ENCODE data around the gene STAMBP.

GRCh38 chr2:73886357-73886756 lies 57.6 kb downstream of the STAMBP start:
- TF ChIP-seq POLR2A (IDR thresholded peaks at IDR 0.05) (no peak), CTCF (IDR thresholded peaks at IDR 0.05) (no peak)

All from breast epithelium (tissue), 3 donors.